K562 (cell line): Measurements from ENCODE around the gene CTRB2. TPM values are rescaled to one million over a fixed set of nuclear protein-coding genes. Genes with fewer than 3 reads are reported as not detected.

Experiments
- ATF2 ChIP-seq: sonication (generic); formaldehyde crosslinking; IDR thresholded peaks from 2 replicates; pipeline ENCODE4 v1.8.1; 2022; ENCODE audit warnings: missing genetic modification reagents
- CREB3 ChIP-seq: fragments of 450-650 bp; conservative IDR thresholded peaks from 2 replicates; pipeline ENCODE4 v1.6.1; 2016; ENCODE audit warnings: missing genetic modification characterization, low read depth, mild to moderate bottlenecking, missing compliant biosample characterization, moderate library complexity
- DACH1 ChIP-seq: fragments of 450-650 bp; IDR thresholded peaks from 2 replicates; pipeline ENCODE4 v1.6.1; 2018; ENCODE audit not compliant: partially characterized antibody
- GATAD2A ChIP-seq: fragments of 450-650 bp; IDR thresholded peaks from 2 replicates; pipeline ENCODE4 v1.6.1; 2017
- HNRNPUL1 ChIP-seq: fragments of 200-400 bp; formaldehyde crosslinking; IDR thresholded peaks from 2 replicates; pipeline ENCODE4 v1.6.1; 2017; ENCODE audit warnings: low read length
- IRF2 ChIP-seq: sonication (generic); formaldehyde crosslinking; IDR thresholded peaks from 2 replicates; pipeline ENCODE4 v1.8.1; 2022; ENCODE audit warnings: mild to moderate bottlenecking, missing genetic modification reagents
- RAD51 ChIP-seq: fragments of 450-650 bp; IDR thresholded peaks from 2 replicates; pipeline ENCODE4 v1.7.1; 2016; ENCODE audit warnings: low read depth, mild to moderate bottlenecking, borderline replicate concordance
- SIX5 ChIP-seq, 2 experiments: IDR thresholded peaks; 2 replicates each; pipeline ENCODE4 v1.6.1; 2011; ENCODE audit warnings: low read length in 2 of 2, borderline replicate concordance in 1 of 2, low read depth in 1 of 2, mild to moderate bottlenecking in 1 of 2, moderate library complexity in 1 of 2; ENCODE audit not compliant: insufficient read depth in 1 of 2
- WHSC1 ChIP-seq: IDR thresholded peaks from one replicate; pipeline ENCODE4 v1.6.1; 2012; ENCODE audit warnings: low read length, control low read depth, inconsistent platforms
- ZNF197 ChIP-seq: fragments of 200-800 bp; sonication (Bioruptor generic); IDR thresholded peaks from 2 replicates; pipeline ENCODE4 v1.6.1; 2016; ENCODE audit warnings: low read depth, missing genetic modification characterization, missing compliant biosample characterization
- polyA plus RNA-seq, 8 experiments: library from polyadenylated mRNA; depleted of rRNA in 4 of 8; stranded (reverse) in 5 of 8; unstranded in 3 of 8; fragments of >200 nt; fragmentation: Nextera tagmentation in 2 of 8; fragmentation: Illumina TruSeq in 1 of 8; extraction: Ambion mirVana in 2 of 8; extraction: Trizol in 1 of 8; gene quantifications; 2 replicates each; pipeline versions ENCODE4 v1.2.1 to v1.2.3, GENCODE V29; 2011 to 2014; ENCODE audit warnings: inconsistent platforms in 1 of 8, missing spikeins in 1 of 8
- total RNA-seq, 7 experiments: library from RNA; depleted of rRNA in 6 of 7; stranded (reverse); fragments of >200 nt in 6 of 7; fragmentation: Illumina TruSeq in 2 of 7; extraction: Trizol in 2 of 7; gene quantifications; 2 replicates each; pipeline versions ENCODE4 v1.2.1 to v1.2.3, GENCODE V29; 2011 to 2021; ENCODE audit warnings: low replicate concordance in 1 of 7
- TF ChIP-seq, protein P1 (sequence below): fragments of 250-450 bp; sonication (Bioruptor Pico); IDR thresholded peaks from 2 replicates; pipeline ENCODE4 v1.6.1; 2021; ENCODE audit warnings: mild to moderate bottlenecking
- TF ChIP-seq, protein P2 (sequence below): fragments of 450-650 bp; IDR thresholded peaks from 2 replicates; pipeline ENCODE4 v1.6.1; 2016; ENCODE audit warnings: mild to moderate bottlenecking, moderate library complexity
- TF ChIP-seq, protein P3 (sequence below): fragments of 250-450 bp; sonication (Bioruptor Pico); IDR thresholded peaks from 2 replicates; pipeline ENCODE4 v1.8.0; 2021; ENCODE audit warnings: moderate library complexity, mild to moderate bottlenecking, inconsistent platforms

The CTRB2 gene
- total and polyA plus RNA-seq, 9 of the 15 experiments (the other 6 are each of a cell fraction or from before 2014, with no cell fraction given), result 5.1 TPM; not detected in 8

DNA sequence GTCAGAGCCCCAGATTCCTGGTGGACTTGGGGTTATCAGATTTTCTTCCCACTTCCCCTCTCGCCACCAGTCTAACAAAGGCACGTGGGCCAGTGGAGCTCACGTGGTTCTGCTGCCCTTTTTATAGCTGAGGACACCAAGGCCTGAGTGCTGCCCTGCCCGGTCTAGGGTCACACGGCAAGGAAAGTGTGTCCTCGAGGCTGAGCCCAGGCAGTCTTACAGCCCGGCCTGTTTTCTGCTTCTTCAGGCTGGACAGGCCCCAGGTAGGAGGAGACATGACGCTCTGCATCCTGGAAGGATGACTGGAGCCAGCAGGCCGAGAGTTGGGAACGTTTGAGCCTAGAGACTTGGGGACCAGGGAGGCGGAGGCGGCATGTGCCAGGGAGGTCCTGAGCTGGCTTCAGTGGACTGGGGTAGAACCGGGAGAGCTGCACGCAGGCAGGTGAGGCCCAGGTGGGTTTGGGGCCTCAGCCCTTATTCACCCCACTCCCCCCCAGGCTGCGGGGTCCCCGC is 15.4 kb upstream of the CTRB2 start (continued):
- TF ChIP-seq ATF2 (CRISPR knock-in tag) (no peak), DACH1 (no peak), GATAD2A (no peak), IRF2 (CRISPR knock-in tag) (no peak), RAD51 (peak; percentile 51; the same call in 1 of the 2 replicates), CREB3 (tag) (no peak), SIX5 (IDR thresholded peaks at IDR 0.05; ENCODE audit: borderline replicate concordance in 1 of 2, insufficient read depth in 1 of 2, low read depth in 1 of 2, low read length in 2 of 2) (no peak), HNRNPUL1 (no peak), ZNF197 (no peak), WHSC1 (no peak)
- TF ChIP-seq, protein P1, sequence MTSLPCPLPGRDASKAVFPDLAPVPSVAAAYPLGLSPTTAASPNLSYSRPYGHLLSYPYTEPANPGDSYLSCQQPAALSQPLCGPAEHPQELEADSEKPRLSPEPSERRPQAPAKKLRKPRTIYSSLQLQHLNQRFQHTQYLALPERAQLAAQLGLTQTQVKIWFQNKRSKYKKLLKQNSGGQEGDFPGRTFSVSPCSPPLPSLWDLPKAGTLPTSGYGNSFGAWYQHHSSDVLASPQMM (CRISPR knock-in tag), result no peak
- TF ChIP-seq, protein P2, sequence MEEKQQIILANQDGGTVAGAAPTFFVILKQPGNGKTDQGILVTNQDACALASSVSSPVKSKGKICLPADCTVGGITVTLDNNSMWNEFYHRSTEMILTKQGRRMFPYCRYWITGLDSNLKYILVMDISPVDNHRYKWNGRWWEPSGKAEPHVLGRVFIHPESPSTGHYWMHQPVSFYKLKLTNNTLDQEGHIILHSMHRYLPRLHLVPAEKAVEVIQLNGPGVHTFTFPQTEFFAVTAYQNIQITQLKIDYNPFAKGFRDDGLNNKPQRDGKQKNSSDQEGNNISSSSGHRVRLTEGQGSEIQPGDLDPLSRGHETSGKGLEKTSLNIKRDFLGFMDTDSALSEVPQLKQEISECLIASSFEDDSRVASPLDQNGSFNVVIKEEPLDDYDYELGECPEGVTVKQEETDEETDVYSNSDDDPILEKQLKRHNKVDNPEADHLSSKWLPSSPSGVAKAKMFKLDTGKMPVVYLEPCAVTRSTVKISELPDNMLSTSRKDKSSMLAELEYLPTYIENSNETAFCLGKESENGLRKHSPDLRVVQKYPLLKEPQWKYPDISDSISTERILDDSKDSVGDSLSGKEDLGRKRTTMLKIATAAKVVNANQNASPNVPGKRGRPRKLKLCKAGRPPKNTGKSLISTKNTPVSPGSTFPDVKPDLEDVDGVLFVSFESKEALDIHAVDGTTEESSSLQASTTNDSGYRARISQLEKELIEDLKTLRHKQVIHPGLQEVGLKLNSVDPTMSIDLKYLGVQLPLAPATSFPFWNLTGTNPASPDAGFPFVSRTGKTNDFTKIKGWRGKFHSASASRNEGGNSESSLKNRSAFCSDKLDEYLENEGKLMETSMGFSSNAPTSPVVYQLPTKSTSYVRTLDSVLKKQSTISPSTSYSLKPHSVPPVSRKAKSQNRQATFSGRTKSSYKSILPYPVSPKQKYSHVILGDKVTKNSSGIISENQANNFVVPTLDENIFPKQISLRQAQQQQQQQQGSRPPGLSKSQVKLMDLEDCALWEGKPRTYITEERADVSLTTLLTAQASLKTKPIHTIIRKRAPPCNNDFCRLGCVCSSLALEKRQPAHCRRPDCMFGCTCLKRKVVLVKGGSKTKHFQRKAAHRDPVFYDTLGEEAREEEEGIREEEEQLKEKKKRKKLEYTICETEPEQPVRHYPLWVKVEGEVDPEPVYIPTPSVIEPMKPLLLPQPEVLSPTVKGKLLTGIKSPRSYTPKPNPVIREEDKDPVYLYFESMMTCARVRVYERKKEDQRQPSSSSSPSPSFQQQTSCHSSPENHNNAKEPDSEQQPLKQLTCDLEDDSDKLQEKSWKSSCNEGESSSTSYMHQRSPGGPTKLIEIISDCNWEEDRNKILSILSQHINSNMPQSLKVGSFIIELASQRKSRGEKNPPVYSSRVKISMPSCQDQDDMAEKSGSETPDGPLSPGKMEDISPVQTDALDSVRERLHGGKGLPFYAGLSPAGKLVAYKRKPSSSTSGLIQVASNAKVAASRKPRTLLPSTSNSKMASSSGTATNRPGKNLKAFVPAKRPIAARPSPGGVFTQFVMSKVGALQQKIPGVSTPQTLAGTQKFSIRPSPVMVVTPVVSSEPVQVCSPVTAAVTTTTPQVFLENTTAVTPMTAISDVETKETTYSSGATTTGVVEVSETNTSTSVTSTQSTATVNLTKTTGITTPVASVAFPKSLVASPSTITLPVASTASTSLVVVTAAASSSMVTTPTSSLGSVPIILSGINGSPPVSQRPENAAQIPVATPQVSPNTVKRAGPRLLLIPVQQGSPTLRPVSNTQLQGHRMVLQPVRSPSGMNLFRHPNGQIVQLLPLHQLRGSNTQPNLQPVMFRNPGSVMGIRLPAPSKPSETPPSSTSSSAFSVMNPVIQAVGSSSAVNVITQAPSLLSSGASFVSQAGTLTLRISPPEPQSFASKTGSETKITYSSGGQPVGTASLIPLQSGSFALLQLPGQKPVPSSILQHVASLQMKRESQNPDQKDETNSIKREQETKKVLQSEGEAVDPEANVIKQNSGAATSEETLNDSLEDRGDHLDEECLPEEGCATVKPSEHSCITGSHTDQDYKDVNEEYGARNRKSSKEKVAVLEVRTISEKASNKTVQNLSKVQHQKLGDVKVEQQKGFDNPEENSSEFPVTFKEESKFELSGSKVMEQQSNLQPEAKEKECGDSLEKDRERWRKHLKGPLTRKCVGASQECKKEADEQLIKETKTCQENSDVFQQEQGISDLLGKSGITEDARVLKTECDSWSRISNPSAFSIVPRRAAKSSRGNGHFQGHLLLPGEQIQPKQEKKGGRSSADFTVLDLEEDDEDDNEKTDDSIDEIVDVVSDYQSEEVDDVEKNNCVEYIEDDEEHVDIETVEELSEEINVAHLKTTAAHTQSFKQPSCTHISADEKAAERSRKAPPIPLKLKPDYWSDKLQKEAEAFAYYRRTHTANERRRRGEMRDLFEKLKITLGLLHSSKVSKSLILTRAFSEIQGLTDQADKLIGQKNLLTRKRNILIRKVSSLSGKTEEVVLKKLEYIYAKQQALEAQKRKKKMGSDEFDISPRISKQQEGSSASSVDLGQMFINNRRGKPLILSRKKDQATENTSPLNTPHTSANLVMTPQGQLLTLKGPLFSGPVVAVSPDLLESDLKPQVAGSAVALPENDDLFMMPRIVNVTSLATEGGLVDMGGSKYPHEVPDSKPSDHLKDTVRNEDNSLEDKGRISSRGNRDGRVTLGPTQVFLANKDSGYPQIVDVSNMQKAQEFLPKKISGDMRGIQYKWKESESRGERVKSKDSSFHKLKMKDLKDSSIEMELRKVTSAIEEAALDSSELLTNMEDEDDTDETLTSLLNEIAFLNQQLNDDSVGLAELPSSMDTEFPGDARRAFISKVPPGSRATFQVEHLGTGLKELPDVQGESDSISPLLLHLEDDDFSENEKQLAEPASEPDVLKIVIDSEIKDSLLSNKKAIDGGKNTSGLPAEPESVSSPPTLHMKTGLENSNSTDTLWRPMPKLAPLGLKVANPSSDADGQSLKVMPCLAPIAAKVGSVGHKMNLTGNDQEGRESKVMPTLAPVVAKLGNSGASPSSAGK, result peak; percentile 40
- TF ChIP-seq, protein P3, sequence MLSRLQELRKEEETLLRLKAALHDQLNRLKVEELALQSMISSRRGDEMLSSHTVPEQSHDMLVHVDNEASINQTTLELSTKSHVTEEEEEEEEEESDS (CRISPR knock-in tag), result no peak
